SK-N-SH (cell line): ENCODE data around the gene MAN2C1.
"Not testable (repeated sequence)": the region's sequence is repeated elsewhere in the genome, so short reads cannot be mapped to it uniquely, and the experiment has no call there.

ENCODE experiments used
- FOXJ3 ChIP-seq: sonication (generic); formaldehyde crosslinking; IDR thresholded peaks from 2 replicates; pipeline ENCODE4 v1.5.1; 2020; ENCODE audit warnings: mild to moderate bottlenecking, missing genetic modification reagents
- GABPA ChIP-seq: IDR thresholded peaks from 2 replicates; pipeline ENCODE4 v1.4.0; 2012; ENCODE audit warnings: low read depth, mild to moderate bottlenecking
- JUND ChIP-seq: IDR thresholded peaks from 2 replicates; pipeline ENCODE4 v1.4.0; 2012
- NFIC ChIP-seq: IDR thresholded peaks from 2 replicates; pipeline ENCODE4 v1.4.0; 2012; ENCODE audit warnings: borderline replicate concordance
- POLR2AphosphoS5 ChIP-seq: IDR thresholded peaks from 2 replicates; pipeline ENCODE4 v1.6.1; 2012; ENCODE audit warnings: low read depth, low read length
- REST ChIP-seq: IDR thresholded peaks from 2 replicates; pipeline ENCODE4 v1.6.1; 2012; ENCODE audit warnings: mild to moderate bottlenecking, low read depth, low read length, moderate library complexity
- TCF12 ChIP-seq: IDR thresholded peaks from 2 replicates; pipeline ENCODE4 v1.4.0; 2012
- USF2 ChIP-seq: fragments of 150-350 bp; IDR thresholded peaks from 2 replicates; pipeline ENCODE4 v1.6.1; 2017; ENCODE audit warnings: antibody characterized with exemption, low read length, low read depth, borderline replicate concordance
- TF ChIP-seq, protein P1 (sequence below): fragments of 200-600 bp; sonication (generic); IDR thresholded peaks from 2 replicates; pipeline ENCODE4 v1.6.1; 2017; ENCODE audit warnings: antibody characterized with exemption, mild to moderate bottlenecking, moderate library complexity
- TF ChIP-seq, protein P2 (sequence below): IDR thresholded peaks from 2 replicates; pipeline ENCODE4 v1.4.0; 2012; ENCODE audit warnings: low read depth

- not testable (repeated sequence) for TF ChIP-seq TCF12, FOXJ3, GABPA, JUND, POLR2AphosphoS5, USF2, REST, NFIC
- TF ChIP-seq, protein P1, sequence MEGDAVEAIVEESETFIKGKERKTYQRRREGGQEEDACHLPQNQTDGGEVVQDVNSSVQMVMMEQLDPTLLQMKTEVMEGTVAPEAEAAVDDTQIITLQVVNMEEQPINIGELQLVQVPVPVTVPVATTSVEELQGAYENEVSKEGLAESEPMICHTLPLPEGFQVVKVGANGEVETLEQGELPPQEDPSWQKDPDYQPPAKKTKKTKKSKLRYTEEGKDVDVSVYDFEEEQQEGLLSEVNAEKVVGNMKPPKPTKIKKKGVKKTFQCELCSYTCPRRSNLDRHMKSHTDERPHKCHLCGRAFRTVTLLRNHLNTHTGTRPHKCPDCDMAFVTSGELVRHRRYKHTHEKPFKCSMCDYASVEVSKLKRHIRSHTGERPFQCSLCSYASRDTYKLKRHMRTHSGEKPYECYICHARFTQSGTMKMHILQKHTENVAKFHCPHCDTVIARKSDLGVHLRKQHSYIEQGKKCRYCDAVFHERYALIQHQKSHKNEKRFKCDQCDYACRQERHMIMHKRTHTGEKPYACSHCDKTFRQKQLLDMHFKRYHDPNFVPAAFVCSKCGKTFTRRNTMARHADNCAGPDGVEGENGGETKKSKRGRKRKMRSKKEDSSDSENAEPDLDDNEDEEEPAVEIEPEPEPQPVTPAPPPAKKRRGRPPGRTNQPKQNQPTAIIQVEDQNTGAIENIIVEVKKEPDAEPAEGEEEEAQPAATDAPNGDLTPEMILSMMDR = not testable (repeated sequence)
- TF ChIP-seq, protein P2, sequence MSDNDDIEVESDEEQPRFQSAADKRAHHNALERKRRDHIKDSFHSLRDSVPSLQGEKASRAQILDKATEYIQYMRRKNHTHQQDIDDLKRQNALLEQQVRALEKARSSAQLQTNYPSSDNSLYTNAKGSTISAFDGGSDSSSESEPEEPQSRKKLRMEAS = not testable (repeated sequence)
These were observed 24.5 kb downstream of the MAN2C1 start for GRCh38 chr15:75343953-75344352.
